ENCODE data around the gene GCN1.

Gene GCN1

DNA sequence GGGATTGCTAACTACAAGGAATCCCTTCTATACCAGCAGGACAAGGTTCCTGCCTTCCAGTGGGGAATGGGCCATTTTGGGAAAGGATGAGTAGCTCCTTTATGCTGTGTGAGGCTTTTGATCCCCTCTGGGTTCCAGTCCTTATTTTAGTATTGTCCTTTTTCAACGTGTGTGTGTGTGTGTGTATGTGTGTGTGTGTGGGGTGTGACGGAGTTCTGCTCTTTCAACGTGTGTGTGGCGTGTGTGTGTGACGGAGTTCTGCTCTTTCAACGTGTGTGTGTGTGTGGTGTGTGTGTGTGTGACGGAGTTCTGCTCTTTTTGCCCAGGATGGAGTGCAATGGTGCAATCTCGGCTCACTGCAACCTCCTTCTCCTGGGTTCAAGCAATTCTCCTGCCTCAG lies 105.4 kb downstream of the GCN1 start:
- no peak overlapping the region for H3K4me3 ChIP-seq (ENCODE audit: low read depth, low read length)
- no peak for TF ChIP-seq CTCF (IDR thresholded peaks at IDR 0.05; ENCODE audit: insufficient read depth, low read depth, low read length, missing control alignments)
- DNase-seq (ENCODE audit: low read depth) = no peak

DNA sequence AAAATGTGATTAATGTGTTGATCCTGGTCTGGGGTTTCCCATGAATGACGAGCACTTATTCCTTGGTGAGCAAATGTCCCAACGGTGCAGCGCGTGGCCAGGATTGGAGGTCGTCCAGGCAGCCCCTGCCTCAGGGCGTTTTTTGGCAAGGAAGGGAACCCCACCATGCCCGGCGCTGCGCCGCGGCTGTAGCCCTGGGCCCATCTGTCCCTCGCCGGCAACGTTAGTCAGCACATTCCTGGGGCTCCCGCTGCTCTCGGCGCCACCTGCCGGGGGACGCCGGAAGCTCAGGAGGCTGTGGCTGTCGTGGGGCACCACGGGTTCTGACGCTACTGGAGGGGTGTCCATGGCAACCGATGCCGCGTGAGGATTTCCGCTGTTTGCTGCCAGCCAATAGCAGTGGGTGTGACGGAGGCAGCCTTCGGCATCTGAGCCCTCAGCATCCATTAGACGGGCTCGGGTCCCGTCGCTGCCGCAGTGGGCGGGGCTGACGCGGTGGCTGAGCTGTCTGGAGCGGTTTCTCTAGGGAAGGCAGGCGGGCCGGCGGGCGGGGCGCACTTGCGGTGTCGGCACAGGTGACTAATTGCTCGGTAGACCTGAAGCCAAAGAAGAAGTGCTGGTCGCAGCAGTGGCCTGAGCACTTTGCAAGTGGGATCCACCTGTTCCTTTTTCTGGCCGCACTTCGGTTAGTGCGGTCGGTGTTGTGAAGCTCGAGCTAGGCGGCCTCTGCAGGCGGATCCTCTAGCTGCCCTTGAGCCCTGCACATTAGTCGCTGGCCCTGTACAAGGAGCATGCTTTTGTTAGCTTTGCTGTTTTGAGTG lies 107.5 kb downstream of the GCN1 start:
- DNase-seq (ENCODE audit: low read depth) = peak; percentile 99
- peak; percentile 99 for TF ChIP-seq CTCF (IDR thresholded peaks at IDR 0.05; ENCODE audit: insufficient read depth, low read depth, low read length, missing control alignments)
- H3K4me3 ChIP-seq (ENCODE audit: low read depth, low read length) = peak overlapping the region; percentile 51

DNA sequence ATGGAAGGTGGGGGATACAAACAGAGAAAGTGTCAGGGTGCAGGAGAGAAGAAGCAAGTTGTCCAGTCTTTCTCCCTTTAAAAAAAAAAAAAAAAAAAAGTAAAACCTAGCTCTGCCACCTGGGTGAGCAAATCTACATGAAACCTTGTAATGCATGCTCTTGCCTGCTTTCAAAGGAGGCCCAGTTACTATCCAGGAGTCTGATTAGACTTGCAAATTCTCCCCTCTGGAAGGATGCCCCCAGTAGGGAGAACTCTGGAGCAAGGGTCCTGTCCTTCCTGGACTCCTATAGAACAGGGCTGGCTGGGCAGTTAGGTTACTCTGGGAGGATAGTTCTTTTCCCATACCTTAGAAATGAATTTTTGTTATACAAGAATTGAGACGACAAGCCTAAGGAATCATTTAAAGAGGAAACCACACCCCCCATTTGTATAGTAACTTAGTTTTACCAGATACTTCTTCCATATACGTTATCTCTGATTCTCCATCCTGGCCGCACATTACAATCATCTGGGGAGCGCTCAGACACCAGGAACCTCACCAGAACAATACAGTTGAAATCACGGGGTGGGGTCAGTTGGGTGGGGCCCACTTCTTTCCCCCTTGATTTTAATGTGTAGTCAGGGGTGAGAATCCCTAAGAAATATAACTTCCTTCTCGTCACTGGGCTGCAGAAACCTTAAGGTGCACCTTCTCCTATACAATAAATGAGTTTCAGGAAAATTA lies 108.4 kb downstream of the GCN1 start:
- DNase-seq (ENCODE audit: low read depth) = no peak
- no peak for TF ChIP-seq CTCF (IDR thresholded peaks at IDR 0.05; ENCODE audit: insufficient read depth, low read depth, low read length, missing control alignments)
- peak overlapping the region; percentile 49; the same call in 1 of the 2 replicates for H3K4me3 ChIP-seq (ENCODE audit: low read depth, low read length)

- no peak for DNase-seq (ENCODE audit: low read depth)
- TF ChIP-seq CTCF (IDR thresholded peaks at IDR 0.05; ENCODE audit: insufficient read depth, low read depth, low read length, missing control alignments) = no peak
- no peak overlapping the region for H3K4me3 ChIP-seq (ENCODE audit: low read depth, low read length)
Observed at GRCh38 chr12:120081641-120082040, 112.9 kb downstream of the GCN1 start.

- DNase-seq (ENCODE audit: low read depth) = no peak
- no peak for TF ChIP-seq CTCF (IDR thresholded peaks at IDR 0.05; ENCODE audit: insufficient read depth, low read depth, low read length, missing control alignments)
- H3K4me3 ChIP-seq (ENCODE audit: low read depth, low read length) = no peak overlapping the region
Observed at GRCh38 chr12:120079411-120080400, 114.8 kb downstream of the GCN1 start.

GRCh38 chr12:120078868-120079267 lies 115.6 kb downstream of the GCN1 start:
- H3K4me3 ChIP-seq (ENCODE audit: low read depth, low read length) = no peak overlapping the region
- no peak for DNase-seq (ENCODE audit: low read depth)
- no peak for TF ChIP-seq CTCF (IDR thresholded peaks at IDR 0.05; ENCODE audit: insufficient read depth, low read depth, low read length, missing control alignments)

Measured in GM12865 (cell line).